ENCODE measurements around the gene DDX51.

The DDX51 gene

DNA sequence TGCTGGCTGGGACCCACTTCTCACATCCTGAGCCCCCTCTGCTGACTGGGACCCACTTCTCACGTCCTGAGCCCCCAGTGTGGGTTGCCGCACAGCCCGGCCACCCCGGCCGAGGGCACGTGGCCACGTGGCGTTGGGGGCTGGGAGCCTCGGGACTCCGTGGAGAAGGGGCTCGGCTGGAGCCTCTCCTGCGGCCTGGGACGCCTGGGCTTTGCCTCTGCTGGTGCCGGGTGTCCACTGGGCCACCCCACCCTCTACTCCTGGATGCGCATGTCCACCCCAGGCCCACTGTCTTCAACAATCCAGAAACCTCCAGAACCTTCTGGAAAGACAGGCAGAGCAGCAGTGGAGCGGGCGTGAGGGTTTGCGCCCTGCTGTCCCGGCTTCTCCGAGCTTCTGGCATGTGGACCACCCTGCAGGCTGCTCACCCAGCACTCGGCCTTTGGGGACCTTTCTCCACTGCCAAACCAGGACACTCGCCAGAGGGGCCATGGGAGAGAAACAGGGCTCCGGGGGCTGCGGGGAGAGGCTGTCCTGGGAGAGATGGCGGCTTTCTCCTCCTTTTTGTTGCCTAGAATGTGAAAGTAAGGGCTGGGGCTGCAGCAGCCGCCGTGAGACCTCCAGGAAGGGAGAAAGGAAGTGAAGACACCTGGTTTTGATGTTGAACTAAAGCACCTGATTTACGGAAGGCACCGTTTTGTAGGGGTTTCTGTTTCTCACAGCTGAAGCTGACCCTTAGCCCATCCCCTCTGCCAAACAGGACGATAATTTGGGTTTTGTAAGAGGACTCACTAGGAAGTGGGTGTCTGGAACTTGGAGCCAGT lies 30.1 kb upstream of the DDX51 start:
- no peaks in the 10 kb centered on the region for H3K36me3 Mint-ChIP-seq (ENCODE audit: low read depth)
- H3K4me3 Mint-ChIP-seq: no peak overlapping the region
- no peak overlapping the region for H3K27ac Mint-ChIP-seq
- no peak for DNase-seq
- peaks cover 6% of the 10 kb centered on the region for H3K27me3 Mint-ChIP-seq
- no peak for ATAC-seq
- peaks cover 22% of the 10 kb centered on the region for H3K4me1 Mint-ChIP-seq
- no peaks in the 10 kb centered on the region for H3K9me3 Mint-ChIP-seq

DNA sequence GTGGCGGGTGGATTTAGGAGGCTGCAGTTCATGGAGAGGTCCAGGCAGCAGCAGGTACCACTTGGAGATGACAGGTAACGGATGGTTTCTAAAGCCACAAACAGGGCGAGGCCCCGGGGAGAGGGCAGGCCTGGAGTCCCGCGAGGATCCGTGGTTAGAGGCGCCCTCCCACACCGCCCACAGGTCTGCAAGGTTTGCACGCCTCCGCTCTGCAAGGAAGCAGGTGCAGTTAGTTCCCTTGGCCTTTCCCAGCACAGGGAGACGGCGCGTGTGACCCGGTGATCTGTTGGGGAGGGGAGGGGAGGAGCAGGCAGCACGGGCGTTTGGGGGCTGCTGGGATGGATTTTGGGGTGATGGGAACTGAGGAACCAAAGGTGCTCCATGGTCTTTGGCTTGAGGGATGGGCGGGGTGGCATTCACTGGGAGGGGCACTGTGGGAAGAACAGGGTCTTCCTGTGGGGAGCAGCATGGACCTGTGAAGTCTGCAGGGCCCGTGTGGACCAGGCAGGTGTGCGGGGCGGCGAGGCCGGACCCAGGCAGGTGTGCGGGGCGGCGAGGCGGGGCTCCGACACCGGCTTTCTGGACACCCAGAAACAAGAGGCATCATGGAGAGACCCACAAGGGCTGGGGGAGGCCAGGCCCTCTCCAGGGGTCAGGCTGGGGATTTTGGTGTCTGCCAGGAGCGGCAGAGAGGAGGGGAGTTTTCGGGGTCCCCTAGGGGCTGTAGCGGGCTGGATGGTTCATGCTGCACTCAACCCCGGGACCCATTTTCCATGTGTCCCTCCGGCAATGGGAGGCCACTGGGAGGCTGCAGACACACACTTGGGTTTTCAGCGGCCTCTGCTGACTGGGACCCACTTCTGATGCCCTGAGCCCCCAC lies 29.3 kb upstream of the DDX51 start:
- DNase-seq: no peak
- Mint-ChIP-seq H3K27ac (no peak overlapping the region), H3K9me3 (no peaks in the 10 kb centered on the region), H3K4me3 (no peak overlapping the region), H3K36me3 (ENCODE audit: low read depth) (no peaks in the 10 kb centered on the region), H3K4me1 (peaks cover 13% of the 10 kb centered on the region), H3K27me3 (peaks cover 6% of the 10 kb centered on the region)
- no peak for ATAC-seq

DNA sequence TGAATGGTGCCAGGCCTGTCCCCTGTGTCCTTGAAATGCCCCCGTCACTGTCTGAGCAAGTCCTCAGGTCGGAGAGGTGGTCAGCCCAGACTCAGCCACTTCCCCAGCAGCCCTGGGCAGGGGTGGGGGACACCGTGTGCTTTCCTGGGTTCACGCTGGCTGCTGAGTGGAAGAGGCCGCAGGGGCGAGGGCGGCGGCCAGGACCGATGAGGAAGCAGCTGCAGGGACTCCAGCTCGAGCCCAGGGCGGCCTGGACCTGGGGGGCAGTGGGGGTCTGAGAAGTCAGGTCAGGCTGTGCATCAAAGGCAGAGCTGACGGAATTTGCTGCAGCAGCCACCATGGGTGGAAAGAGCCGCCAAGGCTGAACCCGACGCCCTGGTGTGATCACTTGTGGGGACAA lies 28.5 kb upstream of the DDX51 start:
- Mint-ChIP-seq H3K27me3 (peaks cover 6% of the 10 kb centered on the region), H3K9me3 (no peaks in the 10 kb centered on the region), H3K4me3 (no peak overlapping the region), H3K36me3 (ENCODE audit: low read depth) (no peaks in the 10 kb centered on the region), H3K27ac (no peak overlapping the region), H3K4me1 (peaks cover 11% of the 10 kb centered on the region)
- DNase-seq (no peak), ATAC-seq (no peak)

DNA sequence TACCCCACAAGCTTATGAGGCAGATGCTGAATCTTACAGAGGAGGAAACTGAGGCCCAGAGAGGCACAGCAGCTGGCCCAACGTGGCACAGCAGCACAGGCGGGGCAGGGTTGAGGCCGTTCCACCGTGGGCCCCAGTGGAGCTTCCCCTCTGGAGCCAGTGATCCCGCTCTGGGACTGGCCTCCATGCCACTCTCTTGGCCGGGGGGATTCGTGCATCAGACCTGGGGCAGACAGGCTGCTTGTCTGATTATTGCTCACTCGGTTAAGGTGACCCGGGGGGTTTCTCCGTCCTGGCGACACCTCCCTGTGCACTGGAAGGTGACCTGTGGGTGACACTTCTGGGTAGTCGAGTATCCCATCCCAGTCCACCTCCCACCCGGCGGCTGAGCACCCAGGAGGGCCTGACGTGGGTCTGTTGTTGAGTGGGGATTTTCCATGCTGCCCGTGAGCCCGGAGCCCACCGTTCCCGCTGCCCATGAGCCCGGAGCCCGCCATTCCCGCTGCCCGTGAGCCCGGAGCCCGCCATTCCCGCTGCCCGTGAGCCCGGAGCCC lies 27.9 kb upstream of the DDX51 start:
- H3K36me3 Mint-ChIP-seq (ENCODE audit: low read depth): no peaks in the 10 kb centered on the region
- ATAC-seq (no peak), DNase-seq (no peak)
- peaks cover 12% of the 10 kb centered on the region for H3K4me1 Mint-ChIP-seq
- H3K27me3 Mint-ChIP-seq: peaks cover 6% of the 10 kb centered on the region
- no peak overlapping the region for H3K4me3 Mint-ChIP-seq
- peaks cover under 1% of the 10 kb centered on the region for H3K9me3 Mint-ChIP-seq
- H3K27ac Mint-ChIP-seq: no peak overlapping the region

DNA sequence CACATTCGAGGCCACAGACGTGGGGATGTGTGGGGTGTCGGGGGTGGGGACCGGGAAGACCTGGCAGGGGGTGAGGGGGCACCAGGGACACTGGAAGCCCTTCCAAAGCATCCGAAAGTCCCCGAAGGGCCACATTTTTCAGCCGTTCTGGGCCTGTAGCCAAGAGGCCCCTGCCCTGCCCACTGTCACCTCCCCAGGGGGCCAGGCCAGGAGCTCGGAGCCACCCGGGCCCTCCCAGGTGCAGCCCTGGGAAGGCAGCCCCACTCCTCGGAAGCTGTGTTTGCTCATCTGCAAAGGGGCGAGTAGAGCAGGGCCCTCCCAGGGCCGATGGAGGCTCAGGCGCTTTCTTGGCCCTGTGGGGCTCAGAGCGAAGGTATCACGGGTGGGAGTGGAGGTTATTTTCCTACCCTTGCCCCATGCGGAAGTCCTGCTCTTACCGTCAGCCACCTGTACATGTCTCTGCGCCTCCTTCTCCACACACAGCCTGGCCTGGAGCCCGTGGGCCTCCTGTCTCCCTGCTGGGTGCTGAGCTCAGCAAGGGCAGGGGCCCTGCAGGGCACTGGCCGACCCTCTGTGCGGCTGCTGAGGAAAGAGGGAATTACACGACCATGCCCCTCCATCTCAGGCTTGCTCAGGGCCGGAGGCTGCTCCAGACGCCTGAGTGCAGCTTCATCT lies 27.3 kb upstream of the DDX51 start:
- Mint-ChIP-seq H3K27me3 (peaks cover 5% of the 10 kb centered on the region), H3K4me3 (no peak overlapping the region), H3K9me3 (peaks cover 5% of the 10 kb centered on the region), H3K4me1 (peaks cover 12% of the 10 kb centered on the region), H3K27ac (no peak overlapping the region), H3K36me3 (ENCODE audit: low read depth) (no peaks in the 10 kb centered on the region)
- DNase-seq (no peak), ATAC-seq (no peak)

DNA sequence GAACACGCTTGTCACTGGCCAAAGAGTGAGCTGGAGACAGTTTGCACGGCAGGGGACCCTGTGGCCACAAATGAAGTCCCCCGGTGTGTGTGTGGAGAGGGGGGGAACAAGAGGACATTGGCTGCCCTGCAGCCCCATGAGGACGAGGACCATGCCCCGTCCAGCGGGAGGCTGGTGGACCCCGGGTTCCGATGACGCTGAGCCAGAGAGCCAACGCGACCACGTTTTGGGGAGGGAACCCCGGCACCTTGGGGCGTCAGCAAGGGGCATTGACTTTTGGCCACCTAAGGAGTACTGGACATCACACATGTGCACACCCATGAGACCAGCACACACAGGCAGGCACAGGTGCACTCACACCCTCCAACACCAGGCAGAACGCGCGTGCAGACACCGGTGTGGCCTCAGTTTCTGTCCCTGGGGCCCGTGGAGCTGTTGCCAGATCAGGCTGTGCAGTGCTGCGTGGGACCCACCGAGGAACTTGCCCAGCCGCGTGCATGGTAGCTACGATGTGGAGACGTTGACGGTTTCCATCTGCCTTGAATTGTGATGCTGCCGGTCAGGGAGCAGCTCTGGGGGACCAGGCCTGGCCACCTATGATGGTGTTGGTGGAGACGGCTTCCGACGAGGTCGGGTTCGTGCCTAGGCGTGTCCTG lies 26.6 kb upstream of the DDX51 start:
- Mint-ChIP-seq H3K4me3 (no peak overlapping the region), H3K27me3 (peaks cover 5% of the 10 kb centered on the region)
- no peak for DNase-seq

DNA sequence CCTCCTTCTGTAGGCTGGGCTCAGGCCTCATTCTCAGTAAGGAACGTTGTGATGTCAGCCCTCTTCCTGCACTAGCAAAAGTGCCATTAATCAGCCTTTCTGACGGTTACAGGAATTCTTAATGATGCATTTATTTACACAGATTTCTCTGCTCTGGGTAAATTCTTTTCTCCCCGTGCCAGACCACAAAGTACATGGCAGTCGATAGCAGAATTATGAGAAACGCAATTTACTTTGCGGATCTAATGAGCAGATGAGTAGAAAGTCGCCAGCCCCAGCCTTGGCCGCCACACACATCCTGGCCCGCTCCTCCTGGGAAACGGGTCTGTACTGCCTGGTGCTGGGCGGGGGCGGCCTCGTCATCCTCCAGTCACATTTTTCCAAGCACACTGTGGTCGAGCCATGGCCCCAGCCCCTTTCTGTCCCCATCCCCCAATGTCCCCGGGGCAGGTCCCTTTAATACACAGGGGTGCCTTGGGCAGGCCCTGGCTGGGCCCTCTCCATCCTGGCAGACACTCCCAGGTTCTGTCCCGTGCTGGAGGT lies 26.0 kb upstream of the DDX51 start:
- no peak for ATAC-seq
- Mint-ChIP-seq H3K4me3 (no peak overlapping the region), H3K27me3 (peaks cover 5% of the 10 kb centered on the region), H3K4me1 (peaks cover 12% of the 10 kb centered on the region), H3K9me3 (peaks cover 5% of the 10 kb centered on the region), H3K36me3 (ENCODE audit: low read depth) (no peaks in the 10 kb centered on the region), H3K27ac (no peak overlapping the region)
- DNase-seq: no peak

More for the DNA sequence above, 26.6 kb upstream of the DDX51 start:
- Mint-ChIP-seq H3K27ac (no peak overlapping the region), H3K36me3 (ENCODE audit: low read depth) (no peaks in the 10 kb centered on the region), H3K9me3 (peaks cover 5% of the 10 kb centered on the region), H3K4me1 (peaks cover 12% of the 10 kb centered on the region)
- no peak for ATAC-seq

DNA sequence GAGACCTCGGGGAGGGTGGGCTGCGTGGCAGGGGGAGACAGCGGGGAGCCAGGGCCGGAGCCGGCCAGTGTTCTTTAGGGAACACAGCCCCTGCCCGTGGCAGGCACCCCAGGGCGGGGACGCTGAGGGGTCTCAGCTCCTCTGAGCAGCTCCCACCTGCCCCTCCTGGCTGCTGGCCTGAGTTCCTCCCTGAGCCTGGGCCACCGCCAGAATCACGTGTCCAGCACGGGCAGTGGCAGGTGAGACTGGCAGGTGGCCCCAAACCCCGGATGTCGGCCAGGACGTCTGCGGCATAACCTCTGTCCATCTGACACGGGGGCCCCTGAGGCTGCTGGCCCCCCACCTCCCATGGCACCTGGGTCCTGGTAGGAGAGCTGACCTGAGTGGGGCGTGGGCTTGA lies 25.3 kb upstream of the DDX51 start:
- H3K4me1 Mint-ChIP-seq: peaks cover 11% of the 10 kb centered on the region
- H3K36me3 Mint-ChIP-seq (ENCODE audit: low read depth): no peaks in the 10 kb centered on the region
- peaks cover 5% of the 10 kb centered on the region for H3K27me3 Mint-ChIP-seq
- no peak overlapping the region for H3K4me3 Mint-ChIP-seq
- DNase-seq (no peak), ATAC-seq (no peak)
- peaks cover 5% of the 10 kb centered on the region for H3K9me3 Mint-ChIP-seq
- no peak overlapping the region for H3K27ac Mint-ChIP-seq

DNA sequence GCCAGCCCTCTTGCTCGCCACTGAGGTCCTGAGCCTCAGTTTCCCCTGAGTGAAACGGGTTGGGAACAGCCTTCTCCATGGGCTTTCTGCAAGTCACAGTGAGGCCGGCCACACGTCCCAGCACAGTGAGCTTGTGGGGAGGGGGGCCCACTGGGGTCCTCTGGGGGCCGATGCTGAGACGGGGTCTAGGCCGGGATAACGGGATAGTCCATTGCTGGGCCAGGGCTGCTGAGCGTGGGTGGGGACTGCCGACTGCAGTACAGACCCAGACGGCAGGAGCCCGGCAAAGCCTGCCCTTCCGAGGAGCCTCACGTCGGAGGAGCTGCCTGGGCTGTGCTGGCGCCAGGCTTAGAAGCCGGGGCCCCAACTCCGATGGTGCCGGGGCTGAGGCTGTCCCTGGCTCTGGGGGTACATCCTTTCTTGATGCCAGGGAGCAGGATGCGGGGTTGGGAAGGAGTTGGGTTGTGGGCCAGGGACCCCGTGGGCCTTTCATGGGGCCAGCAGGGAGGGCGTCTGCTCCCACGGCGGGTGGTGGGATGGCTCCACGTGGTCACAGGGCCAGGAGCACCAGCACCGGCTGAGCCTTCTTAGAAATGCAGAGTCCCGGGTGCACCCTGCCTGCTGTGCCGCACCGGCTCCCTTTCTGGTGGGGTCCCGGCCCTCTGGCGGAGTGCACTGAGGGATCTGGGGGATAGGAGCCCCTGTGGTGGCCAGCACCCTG lies 24.4 kb upstream of the DDX51 start:
- peaks cover 5% of the 10 kb centered on the region for H3K9me3 Mint-ChIP-seq
- H3K27ac Mint-ChIP-seq: no peak overlapping the region
- H3K27me3 Mint-ChIP-seq: peaks cover 4% of the 10 kb centered on the region
- ATAC-seq (no peak), DNase-seq (no peak)
- H3K4me3 Mint-ChIP-seq: no peak overlapping the region
- peaks cover 12% of the 10 kb centered on the region for H3K4me1 Mint-ChIP-seq
- H3K36me3 Mint-ChIP-seq (ENCODE audit: low read depth): no peaks in the 10 kb centered on the region

DNA sequence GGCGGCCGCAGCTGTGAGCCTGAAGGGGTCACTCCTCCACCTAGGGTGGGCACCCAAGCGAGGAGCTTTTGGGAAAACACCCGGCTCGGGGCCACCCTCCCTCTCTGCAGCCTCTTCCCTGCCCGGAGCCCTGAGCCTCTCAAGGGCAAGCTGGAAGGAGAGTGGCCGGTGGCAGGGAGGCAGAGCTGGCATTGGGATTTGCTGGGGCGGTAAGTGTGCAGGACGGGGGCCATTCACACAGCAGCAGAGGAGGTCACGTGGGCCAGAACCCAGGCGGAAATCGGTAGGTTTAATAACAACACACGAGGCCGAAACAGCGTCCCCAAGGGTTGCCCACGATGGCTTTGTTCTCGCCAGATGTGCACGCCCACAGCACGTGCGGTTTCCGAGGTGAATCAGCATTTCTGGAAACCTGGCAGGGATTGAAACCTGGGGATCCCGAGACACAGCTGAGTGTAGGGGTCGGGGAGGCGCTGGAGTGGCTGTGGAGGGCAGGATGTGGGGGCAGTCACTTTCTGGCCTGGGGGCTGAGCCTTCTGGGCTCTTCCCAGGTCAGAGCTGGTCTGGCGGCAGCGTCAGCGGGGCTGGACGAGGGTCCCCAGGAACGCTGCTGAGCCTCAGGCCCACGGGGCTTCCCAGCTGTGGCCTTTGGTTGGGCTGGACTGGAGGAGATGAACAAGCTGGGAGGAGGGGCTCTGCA lies 23.6 kb upstream of the DDX51 start:
- Mint-ChIP-seq H3K4me3 (no peak overlapping the region), H3K9me3 (peaks cover 5% of the 10 kb centered on the region), H3K36me3 (ENCODE audit: low read depth) (no peaks in the 10 kb centered on the region), H3K27ac (no peak overlapping the region), H3K4me1 (peaks cover 9% of the 10 kb centered on the region), H3K27me3 (no peaks in the 10 kb centered on the region)
- no peak for ATAC-seq
- DNase-seq: no peak

DNA sequence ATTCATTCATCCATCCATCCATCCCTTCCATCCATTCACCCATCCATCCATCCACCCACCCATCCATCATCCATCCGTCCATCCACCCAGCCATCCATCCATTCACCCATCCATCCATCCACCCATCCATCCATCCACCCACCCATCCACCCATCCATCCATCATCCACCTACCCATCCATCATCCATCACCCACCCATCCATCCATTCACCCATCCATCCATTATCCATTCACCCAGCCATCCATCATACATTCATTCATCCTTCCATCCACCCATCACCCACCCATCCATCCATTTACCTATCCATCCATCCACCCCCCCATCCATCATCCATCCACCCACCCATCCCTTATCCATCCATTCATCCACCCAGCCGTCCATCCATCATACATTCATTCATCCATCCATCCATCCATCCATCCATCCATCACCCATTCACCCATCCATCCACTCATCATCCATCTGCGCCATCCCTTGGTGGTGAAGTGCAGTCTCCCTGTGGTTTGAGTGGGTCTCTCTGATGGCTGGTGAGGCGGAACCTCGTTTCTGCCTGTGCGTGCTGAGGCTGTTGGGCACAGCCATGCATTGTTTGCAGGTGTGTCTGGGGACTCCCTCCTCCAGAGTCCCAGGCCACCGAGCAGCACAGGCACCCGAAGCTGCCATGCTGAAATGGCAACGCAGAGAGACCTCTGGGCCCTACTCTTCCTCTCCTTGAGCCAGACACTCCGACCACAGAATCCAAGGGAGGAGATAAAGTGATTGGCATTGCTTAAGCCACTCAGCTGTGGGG lies 22.9 kb upstream of the DDX51 start:
- Mint-ChIP-seq H3K27ac (no peak overlapping the region), H3K9me3 (peaks cover 5% of the 10 kb centered on the region), H3K4me1 (peaks cover 9% of the 10 kb centered on the region), H3K27me3 (no peaks in the 10 kb centered on the region), H3K4me3 (no peak overlapping the region), H3K36me3 (ENCODE audit: low read depth) (no peaks in the 10 kb centered on the region)
- no peak for ATAC-seq
- no peak for DNase-seq

DNA sequence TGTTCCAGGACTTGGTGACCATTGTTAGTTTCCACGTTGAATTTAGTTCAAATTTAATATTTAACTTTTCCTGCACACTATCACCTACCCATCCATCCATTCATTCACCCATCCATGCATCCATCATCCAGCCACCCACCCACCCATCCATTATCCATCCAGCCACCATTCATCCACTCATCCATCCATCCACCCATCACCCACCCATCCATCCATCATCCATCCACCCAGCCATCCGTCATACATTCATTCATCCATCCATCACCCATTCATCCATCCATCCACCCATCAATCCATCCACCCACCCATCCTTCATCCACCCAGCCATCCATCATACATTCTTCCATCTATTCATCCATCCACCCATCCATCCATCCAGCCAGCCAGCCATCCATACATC lies 22.0 kb upstream of the DDX51 start:
- no peak for ATAC-seq
- H3K27ac Mint-ChIP-seq: no peak overlapping the region
- peaks cover 9% of the 10 kb centered on the region for H3K4me1 Mint-ChIP-seq
- no peaks in the 10 kb centered on the region for H3K36me3 Mint-ChIP-seq (ENCODE audit: low read depth)
- no peak overlapping the region for H3K4me3 Mint-ChIP-seq
- H3K9me3 Mint-ChIP-seq: peaks cover 5% of the 10 kb centered on the region
- DNase-seq: no peak
- H3K27me3 Mint-ChIP-seq: no peaks in the 10 kb centered on the region

All from activated naive CD8-positive, alpha-beta T cell treated with anti-CD3 and anti-CD28 coated beads, Interleukin-2, amount 50 U/mL, for 24 hours (primary cell).